Neural progenitor cell (in vitro differentiated cells): ENCODE measurements around the gene ECSIT.

Experiments
- EZH2 ChIP-seq: fragments of 200-600 bp; sonication (generic); IDR thresholded peaks from 2 replicates; pipeline ENCODE4 v1.6.1; 2017; ENCODE audit warnings: antibody characterized with exemption, mild to moderate bottlenecking, moderate library complexity
- EZH2phosphoT487 ChIP-seq: fragments of 200-600 bp; sonication (generic); IDR thresholded peaks from 2 replicates; pipeline ENCODE4 v1.6.1; 2017; ENCODE audit warnings: antibody characterized with exemption
- TF ChIP-seq, protein P1 (sequence below): fragments of 200-600 bp; sonication (generic); IDR thresholded peaks from 2 replicates; pipeline ENCODE4 v1.5.1; 2017; ENCODE audit warnings: antibody characterized with exemption, mild to moderate bottlenecking

DNA sequence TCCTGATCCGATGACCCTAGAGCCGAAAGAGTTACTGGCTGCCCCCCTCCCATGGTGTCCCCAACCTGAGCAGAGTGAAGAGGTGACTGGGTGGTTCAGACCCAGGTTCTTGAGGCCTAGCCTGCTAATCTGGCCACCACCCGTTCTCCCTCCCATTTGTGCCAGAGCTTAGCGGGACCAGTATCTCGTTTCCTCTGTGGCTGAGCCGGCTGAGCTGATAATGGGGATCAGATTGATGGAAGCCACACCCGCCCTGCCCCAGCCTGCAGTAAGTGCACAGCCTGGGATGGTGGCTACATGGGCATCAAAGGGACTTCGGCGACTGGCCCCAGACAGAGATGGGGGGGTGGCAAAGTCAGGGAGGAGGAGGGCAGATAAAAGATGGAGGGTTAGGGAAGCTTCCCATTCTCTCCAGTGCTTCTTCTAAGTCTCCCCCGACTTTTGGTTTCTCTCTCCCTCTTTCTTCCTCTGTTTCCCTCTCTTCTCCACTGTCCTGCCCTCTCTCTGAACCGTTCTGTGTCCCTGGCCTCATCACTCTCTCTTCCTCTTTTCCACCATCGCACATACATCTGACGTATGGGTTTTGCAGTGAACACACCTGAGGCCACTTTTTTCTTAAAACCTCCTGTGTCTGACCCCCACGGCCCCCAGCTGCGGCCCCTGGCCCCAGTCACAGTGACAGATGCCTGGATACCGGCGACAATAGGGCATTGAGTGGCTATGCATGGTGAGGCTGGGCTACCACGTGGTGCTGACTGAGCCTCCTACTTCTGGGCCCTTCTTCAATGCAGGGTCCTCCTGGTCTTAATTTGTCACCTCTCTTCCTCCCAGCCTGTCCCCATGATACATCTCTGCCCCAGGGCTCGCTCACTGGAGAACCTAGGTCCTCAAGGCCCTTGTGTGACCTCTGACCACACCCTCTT, 50.5 kb downstream of the ECSIT start:
- TF ChIP-seq, protein P1, sequence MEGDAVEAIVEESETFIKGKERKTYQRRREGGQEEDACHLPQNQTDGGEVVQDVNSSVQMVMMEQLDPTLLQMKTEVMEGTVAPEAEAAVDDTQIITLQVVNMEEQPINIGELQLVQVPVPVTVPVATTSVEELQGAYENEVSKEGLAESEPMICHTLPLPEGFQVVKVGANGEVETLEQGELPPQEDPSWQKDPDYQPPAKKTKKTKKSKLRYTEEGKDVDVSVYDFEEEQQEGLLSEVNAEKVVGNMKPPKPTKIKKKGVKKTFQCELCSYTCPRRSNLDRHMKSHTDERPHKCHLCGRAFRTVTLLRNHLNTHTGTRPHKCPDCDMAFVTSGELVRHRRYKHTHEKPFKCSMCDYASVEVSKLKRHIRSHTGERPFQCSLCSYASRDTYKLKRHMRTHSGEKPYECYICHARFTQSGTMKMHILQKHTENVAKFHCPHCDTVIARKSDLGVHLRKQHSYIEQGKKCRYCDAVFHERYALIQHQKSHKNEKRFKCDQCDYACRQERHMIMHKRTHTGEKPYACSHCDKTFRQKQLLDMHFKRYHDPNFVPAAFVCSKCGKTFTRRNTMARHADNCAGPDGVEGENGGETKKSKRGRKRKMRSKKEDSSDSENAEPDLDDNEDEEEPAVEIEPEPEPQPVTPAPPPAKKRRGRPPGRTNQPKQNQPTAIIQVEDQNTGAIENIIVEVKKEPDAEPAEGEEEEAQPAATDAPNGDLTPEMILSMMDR = no peak
- TF ChIP-seq EZH2phosphoT487 = no peak
- TF ChIP-seq EZH2 = no peak
